ENCODE data around the gene KCNQ1. TPM values are rescaled to one million over a fixed set of nuclear protein-coding genes. Genes with fewer than 3 reads are reported as not detected.

KCNQ1 gene
- total and polyA plus RNA-seq, 2 of the 13 experiments (the other 11 are each of a cell fraction or from before 2014, with no cell fraction given): 0.02 to 0.08 TPM

GRCh38 chr11:2567026-2567671, 122.3 kb downstream of the KCNQ1 start:
- peak; percentile 48 for DNase-seq (ENCODE audit: low spot score)
- TF ChIP-seq DR1 (CRISPR knock-in tag; IDR thresholded peaks at IDR 0.05) (no peak), IRF9 (CRISPR knock-in tag; IDR thresholded peaks at IDR 0.05; ENCODE audit: borderline replicate concordance) (no peak), ZFP36L2 (CRISPR knock-in tag; IDR thresholded peaks at IDR 0.05) (no peak), CREB1 (IDR thresholded peaks at IDR 0.05) (no peak), CREB1 (CRISPR knock-in tag; IDR thresholded peaks at IDR 0.05) (no peak), GFI1 (CRISPR knock-in tag; IDR thresholded peaks at IDR 0.05; ENCODE audit: borderline replicate concordance) (0 out of 2 replicates have a peak, but pooled peaks have one; percentile 33), MED13 (CRISPR knock-in tag; IDR thresholded peaks at IDR 0.05) (0 out of 2 replicates have a peak, but pooled peaks have one; percentile 55), ZNF574 (CRISPR knock-in tag; IDR thresholded peaks at IDR 0.05) (peak; percentile 49; the same call in 1 of the 2 replicates), BORCS8-MEF2B (CRISPR knock-in tag; IDR thresholded peaks at IDR 0.05) (no peak), ONECUT2 (CRISPR knock-in tag; IDR thresholded peaks at IDR 0.05) (no peak), ZNF275 (CRISPR knock-in tag; IDR thresholded peaks at IDR 0.05; ENCODE audit: borderline replicate concordance) (no peak), GPBP1L1 (CRISPR knock-in tag; IDR thresholded peaks at IDR 0.05) (no peak), ZNF292 (CRISPR knock-in tag; IDR thresholded peaks at IDR 0.05; ENCODE audit: borderline replicate concordance, low read depth) (peak; percentile 70; the same call in 1 of the 2 replicates), MTA1 (CRISPR knock-in tag; IDR thresholded peaks at IDR 0.05; ENCODE audit: borderline replicate concordance) (peak; percentile 31; the same call in 1 of the 2 replicates), ELF1 (CRISPR knock-in tag; IDR thresholded peaks at IDR 0.05) (no peak)

More at GRCh38 chr11:2567026-2567671, 122.3 kb downstream of the KCNQ1 start:
- H3K27me3 ChIP-seq (ENCODE audit: control insufficient read depth in 1 of 2, insufficient read depth in 2 of 2, low read length in 2 of 2): peaks cover 3 to 5% of the 10 kb centered on the region in 2 experiments; a peak in 4 of 5 replicates
- no peaks in the 10 kb centered on the region for H3K9me3 ChIP-seq (ENCODE audit: low read length)
- intact Hi-C loops (cut with micrococcal nuclease; ENCODE audit: unreplicated experiment) (no loop called here), in situ Hi-C loops (cut with HindIII; ENCODE audit: extremely low pct_ligation_motif_present, low pct_unique_long_range_greater_than_20kb) (no loop called here)
- ATAC-seq: peak; percentile 9; the same call in 2 of the 3 replicates
- peak overlapping the region; percentile 37 for H3K4me2 ChIP-seq (ENCODE audit: low read depth, low read length)
- CTCF ChIA-PET (ENCODE audit: low intra/inter-chr PET ratio, low total read pairs): no interaction called here
- peaks cover 66% of the 10 kb centered on the region for H3K4me1 ChIP-seq (ENCODE audit: insufficient read depth, low read length)
- H3K27ac ChIP-seq (ENCODE audit: extremely low read length, insufficient read depth, low read length): peak overlapping the region; percentile 14
- no peak overlapping the region for H3K9ac ChIP-seq (ENCODE audit: insufficient read depth, low read depth, low read length)
- no TSS peak for BruUV-seq (replicated peaks)
- FAIRE-seq: peak; percentile 72
- H3K4me3 ChIP-seq (replicated peaks in 1 of 3; ENCODE audit: insufficient read depth in 1 of 3, low read depth in 2 of 3, low read length in 3 of 3): no peak overlapping the region
- no peak overlapping the region for H2AFZ ChIP-seq (ENCODE audit: low read length)
- no peaks in the 10 kb centered on the region for H3K36me3 ChIP-seq (replicated peaks in 1 of 2; ENCODE audit: control insufficient read depth in 1 of 2, insufficient read depth in 2 of 2, low read length in 2 of 2)
- POLR2A ChIA-PET: interaction anchor here (0.8 to 1.4 kb wide), 2 partner anchors 12 to 163 kb away, joined by 3 to 8 read pairs; no protein-coding TSS in a partner anchor
- no peaks in the 10 kb centered on the region for H4K20me1 ChIP-seq (ENCODE audit: insufficient read depth, low read length)
- 39% methylated on average over 3 of the region's 5 CpGs for WGBS (ENCODE audit: low lambda C conversion rate)
- H3K79me2 ChIP-seq (ENCODE audit: insufficient read depth, low read length): no peaks in the 10 kb centered on the region

Data from HepG2 (cell line).